Measurements from ENCODE around the gene RPL29.
A peak's percentile ranks its signal among the peaks of the same experiment; 100 is the strongest.
"Not testable (repeated sequence)": the region's sequence is repeated elsewhere in the genome, so short reads cannot be mapped to it uniquely, and the experiment has no call there.

Gene RPL29

GRCh38 chr3:51995346-51996163 is at the start of gene RPL29:
RPL29 (minus strand) TSS chr3:51995895; CDS start chr3:51995461, 434 bp downstream.
- Mint-ChIP-seq H3K4me3 (peak within 1 kb of the TSS; percentile 100), H3K9me3 (no peaks in the 10 kb centered on the region), H3K27me3 (peaks cover 4% of the 10 kb centered on the region), H3K36me3 (ENCODE audit: low read depth) (peaks cover 41% of the 10 kb centered on the region), H3K4me1 (peaks cover 38% of the 10 kb centered on the region), H3K27ac (peak within 1 kb of the TSS; percentile 100)
- ATAC-seq: peak; percentile 89
- peak; percentile 91 for DNase-seq

GRCh38 chr3:52044869-52045619 is 49.3 kb upstream of the RPL29 start:
- DNase-seq (no peak), ATAC-seq (no peak)
- peaks cover 4% of the 10 kb centered on the region for H3K36me3 Mint-ChIP-seq (ENCODE audit: low read depth)
- H3K4me3 Mint-ChIP-seq: no peak overlapping the region
- H3K4me1 Mint-ChIP-seq: peaks cover 2% of the 10 kb centered on the region
- no peak overlapping the region for H3K27ac Mint-ChIP-seq
- H3K9me3 Mint-ChIP-seq: no peaks in the 10 kb centered on the region
- H3K27me3 Mint-ChIP-seq: no peaks in the 10 kb centered on the region

GRCh38 chr3:52043750-52044149 is 48.1 kb upstream of the RPL29 start:
- H3K4me1 Mint-ChIP-seq: no peaks in the 10 kb centered on the region
- DNase-seq (no peak), ATAC-seq (no peak)

GRCh38 chr3:52043039-52043438 is 47.3 kb upstream of the RPL29 start:
- ATAC-seq; H3K27ac Mint-ChIP-seq; H3K36me3 Mint-ChIP-seq (ENCODE audit: low read depth); H3K4me3 Mint-ChIP-seq; DNase-seq; H3K4me1 Mint-ChIP-seq; H3K9me3 Mint-ChIP-seq; H3K27me3 Mint-ChIP-seq: not testable (repeated sequence)

More at GRCh38 chr3:52043750-52044149, 48.1 kb upstream of the RPL29 start:
- H3K9me3 Mint-ChIP-seq: no peaks in the 10 kb centered on the region
- no peak overlapping the region for H3K27ac Mint-ChIP-seq
- H3K27me3 Mint-ChIP-seq: no peaks in the 10 kb centered on the region
- H3K4me3 Mint-ChIP-seq: no peak overlapping the region
- H3K36me3 Mint-ChIP-seq (ENCODE audit: low read depth): no peaks in the 10 kb centered on the region

- DNase-seq (no peak), ATAC-seq (no peak)
- Mint-ChIP-seq H3K4me3 (no peak overlapping the region), H3K27ac (no peak overlapping the region), H3K36me3 (ENCODE audit: low read depth) (no peaks in the 10 kb centered on the region), H3K27me3 (no peaks in the 10 kb centered on the region), H3K9me3 (no peaks in the 10 kb centered on the region), H3K4me1 (no peaks in the 10 kb centered on the region)
Observed at GRCh38 chr3:52041118-52041731, 45.5 kb upstream of the RPL29 start.

DNA sequence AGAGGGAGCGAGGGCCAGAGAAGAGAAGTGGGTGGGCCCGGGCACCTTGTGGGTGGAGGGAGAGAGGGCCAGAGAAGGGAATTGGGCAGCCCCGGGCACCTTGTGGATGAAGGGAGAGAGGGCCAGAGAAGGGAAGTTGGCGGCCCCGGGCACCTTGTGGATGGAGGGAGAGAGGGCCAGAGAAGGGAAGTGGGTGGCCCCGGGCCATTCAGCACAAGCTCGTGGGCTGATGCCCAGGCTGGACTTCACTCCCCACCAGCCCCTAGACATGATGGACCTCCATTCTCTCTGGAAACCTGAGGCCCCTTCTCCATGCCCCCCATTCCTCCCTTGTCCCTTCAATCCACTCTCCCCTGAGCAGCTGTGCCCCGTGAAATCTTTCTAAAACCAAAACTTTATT is 44.9 kb upstream of the RPL29 start:
- Mint-ChIP-seq H3K27ac (no peak overlapping the region), H3K36me3 (ENCODE audit: low read depth) (no peaks in the 10 kb centered on the region), H3K9me3 (no peaks in the 10 kb centered on the region), H3K4me1 (no peaks in the 10 kb centered on the region), H3K27me3 (no peaks in the 10 kb centered on the region), H3K4me3 (no peak overlapping the region)
- ATAC-seq (no peak), DNase-seq (no peak)

GRCh38 chr3:52039846-52040245 is 44.2 kb upstream of the RPL29 start:
- H3K36me3 Mint-ChIP-seq (ENCODE audit: low read depth): no peaks in the 10 kb centered on the region
- no peak overlapping the region for H3K4me3 Mint-ChIP-seq
- H3K9me3 Mint-ChIP-seq: no peaks in the 10 kb centered on the region
- H3K4me1 Mint-ChIP-seq: no peaks in the 10 kb centered on the region
- no peak overlapping the region for H3K27ac Mint-ChIP-seq
- no peaks in the 10 kb centered on the region for H3K27me3 Mint-ChIP-seq
- no peak for DNase-seq
- no peak for ATAC-seq

- Mint-ChIP-seq H3K27ac (no peak overlapping the region), H3K36me3 (ENCODE audit: low read depth) (no peaks in the 10 kb centered on the region), H3K9me3 (no peaks in the 10 kb centered on the region), H3K4me1 (no peaks in the 10 kb centered on the region), H3K4me3 (no peak overlapping the region), H3K27me3 (no peaks in the 10 kb centered on the region)
- DNase-seq (no peak), ATAC-seq (no peak)
Observed at GRCh38 chr3:52039426-52039825, 43.7 kb upstream of the RPL29 start.

- H3K9me3 Mint-ChIP-seq: no peaks in the 10 kb centered on the region
- H3K4me3 Mint-ChIP-seq: no peak overlapping the region
- no peak overlapping the region for H3K27ac Mint-ChIP-seq
- H3K27me3 Mint-ChIP-seq: no peaks in the 10 kb centered on the region
- ATAC-seq (no peak), DNase-seq (no peak)
- H3K36me3 Mint-ChIP-seq (ENCODE audit: low read depth): no peaks in the 10 kb centered on the region
- H3K4me1 Mint-ChIP-seq: no peaks in the 10 kb centered on the region
Observed at GRCh38 chr3:52038227-52038626, 42.5 kb upstream of the RPL29 start.

DNA sequence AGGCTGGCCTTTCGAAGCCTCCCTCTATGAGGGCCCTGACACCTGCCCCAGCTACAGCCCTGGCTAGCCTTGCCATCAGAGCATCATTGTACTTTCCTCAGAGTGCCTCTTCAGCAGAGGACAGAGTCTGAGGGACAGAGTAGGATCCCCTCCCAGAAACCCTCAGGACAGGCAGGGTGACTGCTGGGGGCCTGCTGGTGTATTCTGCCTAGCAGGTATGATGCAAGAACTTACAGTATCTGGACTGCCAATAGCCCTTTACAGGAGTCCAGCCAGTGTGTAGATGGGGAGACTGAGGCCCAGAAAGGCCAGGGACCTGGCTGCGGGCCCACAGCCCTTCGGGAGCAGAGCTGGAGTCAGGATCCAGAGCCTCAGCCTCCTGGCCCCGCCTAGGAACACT is 41.6 kb upstream of the RPL29 start:
- Mint-ChIP-seq H3K27me3 (no peaks in the 10 kb centered on the region), H3K4me1 (no peaks in the 10 kb centered on the region), H3K9me3 (no peaks in the 10 kb centered on the region), H3K27ac (no peak overlapping the region), H3K36me3 (ENCODE audit: low read depth) (no peaks in the 10 kb centered on the region), H3K4me3 (no peak overlapping the region)
- DNase-seq: no peak
- no peak for ATAC-seq

DNA sequence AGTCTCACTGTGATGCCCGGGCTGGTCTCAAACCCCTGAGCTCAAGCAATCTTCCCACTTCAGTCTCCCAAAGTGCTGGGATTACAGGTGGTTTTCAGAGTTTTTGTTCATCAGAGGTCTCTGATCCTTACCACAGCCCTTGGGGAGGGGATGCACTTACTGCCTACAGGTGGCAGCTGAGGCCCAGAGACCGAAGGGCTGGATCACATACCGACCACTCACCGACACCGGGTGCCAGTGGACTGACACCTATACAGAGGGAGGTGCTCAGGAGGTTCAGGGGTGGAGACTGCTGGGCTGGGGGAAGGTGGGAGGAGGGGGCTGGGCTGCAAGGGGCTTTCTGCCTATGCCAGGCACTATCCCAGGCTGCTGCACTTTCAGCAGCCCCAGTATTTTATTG is 41.1 kb upstream of the RPL29 start:
- no peaks in the 10 kb centered on the region for H3K4me1 Mint-ChIP-seq
- H3K36me3 Mint-ChIP-seq (ENCODE audit: low read depth): no peaks in the 10 kb centered on the region
- DNase-seq (no peak), ATAC-seq (no peak)
- no peaks in the 10 kb centered on the region for H3K9me3 Mint-ChIP-seq
- H3K27me3 Mint-ChIP-seq: no peaks in the 10 kb centered on the region
- H3K4me3 Mint-ChIP-seq: no peak overlapping the region
- no peak overlapping the region for H3K27ac Mint-ChIP-seq

GRCh38 chr3:52036222-52036694 is 40.6 kb upstream of the RPL29 start:
- no peaks in the 10 kb centered on the region for H3K27me3 Mint-ChIP-seq
- DNase-seq (no peak), ATAC-seq (peak; percentile 37)
- H3K4me1 Mint-ChIP-seq: no peaks in the 10 kb centered on the region
- no peaks in the 10 kb centered on the region for H3K36me3 Mint-ChIP-seq (ENCODE audit: low read depth)
- H3K27ac Mint-ChIP-seq: no peak overlapping the region
- no peaks in the 10 kb centered on the region for H3K9me3 Mint-ChIP-seq
- no peak overlapping the region for H3K4me3 Mint-ChIP-seq

GRCh38 chr3:52034651-52035050 is 39.0 kb upstream of the RPL29 start:
- no peaks in the 10 kb centered on the region for H3K4me1 Mint-ChIP-seq
- no peak for ATAC-seq
- H3K27ac Mint-ChIP-seq: no peak overlapping the region
- H3K4me3 Mint-ChIP-seq: no peak overlapping the region
- no peak for DNase-seq
- no peaks in the 10 kb centered on the region for H3K9me3 Mint-ChIP-seq
- H3K36me3 Mint-ChIP-seq (ENCODE audit: low read depth): no peaks in the 10 kb centered on the region
- no peaks in the 10 kb centered on the region for H3K27me3 Mint-ChIP-seq

DNA sequence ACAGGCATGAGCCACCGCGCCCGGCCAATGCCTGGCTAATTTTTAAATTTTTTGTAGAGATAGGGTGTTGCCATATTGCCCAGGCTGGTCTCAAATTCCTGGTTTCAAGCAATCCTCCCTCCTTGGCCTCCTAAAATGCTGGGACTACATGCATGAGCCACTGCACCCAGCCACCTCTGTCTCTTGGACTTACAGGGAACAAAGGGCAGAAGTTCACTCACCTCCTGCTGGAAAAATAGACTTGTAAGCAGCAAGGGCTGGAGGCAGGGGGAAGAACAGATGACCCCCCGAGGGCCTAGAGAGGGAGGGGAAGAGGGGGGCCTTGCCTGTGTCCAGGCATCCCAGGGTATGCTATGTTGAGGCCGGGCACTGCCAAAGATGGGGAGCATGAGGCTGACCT is 38.5 kb upstream of the RPL29 start:
- no peaks in the 10 kb centered on the region for H3K4me1 Mint-ChIP-seq
- H3K27ac Mint-ChIP-seq: no peak overlapping the region
- DNase-seq (no peak), ATAC-seq (no peak)
- H3K4me3 Mint-ChIP-seq: no peak overlapping the region
- H3K36me3 Mint-ChIP-seq (ENCODE audit: low read depth): no peaks in the 10 kb centered on the region
- no peaks in the 10 kb centered on the region for H3K27me3 Mint-ChIP-seq
- H3K9me3 Mint-ChIP-seq: no peaks in the 10 kb centered on the region

- not testable (repeated sequence) for ATAC-seq; DNase-seq; H3K4me3 Mint-ChIP-seq; H3K27me3 Mint-ChIP-seq; H3K9me3 Mint-ChIP-seq; H3K27ac Mint-ChIP-seq; H3K4me1 Mint-ChIP-seq; H3K36me3 Mint-ChIP-seq (ENCODE audit: low read depth)
Observed at GRCh38 chr3:52033748-52034147, 38.1 kb upstream of the RPL29 start.
